K562 (cell line): ENCODE results near the gene SPON2. TPM values are rescaled to one million over a fixed set of nuclear protein-coding genes. Genes with fewer than 3 reads are reported as not detected.

Source experiments
- ATAC-seq: fragments of 200-7000 bp; cut with Tn5 transposase; 3 replicates; pipeline ENCODE4 v1.9.1; 2020; ENCODE audit warnings: moderate library complexity
- BruUV-seq: library from RNA; stranded (reverse); fragments of 400-500 nt; replicated peaks from 2 replicates; lab custom pipeline; 2021; lab: Mats Ljungman, UMichigan
- CTCF ChIA-PET: fragments of 300-600 bp; formaldehyde crosslinking; extraction: SDS; loops from one replicate; lab custom pipeline; 2021; ENCODE audit warnings: low intra/inter-chr PET ratio; lab: Yijun Ruan, JAX
- POLR2A ChIA-PET: fragments of 300-600, 350-650 bp; sonication (Branson Sonifier 250); formaldehyde crosslinking; extraction: SDS; loops from one replicate; lab custom pipeline; 2021; ENCODE audit warnings: antibody characterized with exemption, inconsistent platforms; lab: Yijun Ruan, JAX
- DNase-seq, 4 experiments: peaks; one replicate each; pipeline versions ENCODE4 v3.0.0 to v3.0.0-alpha.2; 2011 to 2018; ENCODE audit warnings: low spot score in 3 of 4, mixed read lengths in 3 of 4; ENCODE audit errors: extremely low read depth in 1 of 4
- FAIRE-seq: peaks from 2 replicates; lab custom pipeline; 2011; peaks lifted over from hg19 to GRCh38; lab: Jason Lieb, UNC
- H2AFZ ChIP-seq: 2 replicates; pipeline ENCODE4 v1.6.0; 2011; ENCODE audit warnings: low read depth, low read length, control low read depth, inconsistent platforms
- H3K27ac ChIP-seq: fragments of 200-600 bp; 3 replicates; pipeline ENCODE4 v1.8.0; 2011; ENCODE audit warnings: low read depth, mild to moderate bottlenecking, control low read depth, inconsistent platforms, low read length, moderate library complexity, mixed read lengths; ENCODE audit errors: extremely low read depth
- H3K27me3 ChIP-seq, 2 experiments: fragments of 300-600 bp in 1 of 2; 2 replicates in 1 of 2; 3 replicates in 1 of 2; pipeline versions ENCODE4 v1.6.0 to v1.8.0; 2011; ENCODE audit warnings: inconsistent platforms in 2 of 2, low read length in 2 of 2, mild to moderate bottlenecking in 1 of 2, mixed read lengths in 1 of 2, moderate library complexity in 1 of 2; ENCODE audit not compliant: control insufficient read depth in 2 of 2, insufficient read depth in 2 of 2
- H3K36me3 ChIP-seq: fragments of 300-600 bp; 3 replicates; pipeline ENCODE4 v1.8.0; 2011; ENCODE audit warnings: mild to moderate bottlenecking, low read length, inconsistent platforms; ENCODE audit not compliant: control insufficient read depth, insufficient read depth
- H3K4me1 ChIP-seq, 2 experiments: fragments of 200-600 bp in 1 of 2; replicated peaks in 1 of 2; 2 replicates in 1 of 2; 3 replicates in 1 of 2; pipeline versions ENCODE4 v1.5.1 to v1.8.0; 2011; ENCODE audit warnings: inconsistent platforms in 2 of 2, low read length in 2 of 2, mild to moderate bottlenecking in 1 of 2, mixed read lengths in 1 of 2, moderate library complexity in 1 of 2; ENCODE audit not compliant: control insufficient read depth in 2 of 2, insufficient read depth in 2 of 2
- H3K4me2 ChIP-seq: 2 replicates; pipeline ENCODE4 v1.6.1; 2011; ENCODE audit warnings: low read length, control low read depth, inconsistent platforms, mixed read lengths; ENCODE audit not compliant: insufficient read depth
- H3K4me3 ChIP-seq: fragments of 200-600 bp; sonication (generic), shearing (Covaris generic); 2 replicates; pipeline ENCODE4 v1.5.1; 2016; ENCODE audit warnings: control low read depth, inconsistent platforms
- H3K79me2 ChIP-seq: fragments of 200-600 bp; 3 replicates; pipeline ENCODE4 v1.8.0; 2011; ENCODE audit warnings: low read length, inconsistent platforms; ENCODE audit not compliant: control insufficient read depth, insufficient read depth
- H3K9ac ChIP-seq, 2 experiments: 2 replicates each; pipeline versions ENCODE4 v1.6.0 to v1.6.1; 2011; ENCODE audit warnings: low read depth in 2 of 2, low read length in 2 of 2, control low read depth in 1 of 2, inconsistent platforms in 1 of 2, mild to moderate bottlenecking in 1 of 2, mixed read lengths in 1 of 2; ENCODE audit not compliant: insufficient read depth in 1 of 2
- H3K9me1 ChIP-seq: one replicate; pipeline ENCODE4 v1.6.0; 2011; ENCODE audit warnings: inconsistent platforms, mild to moderate bottlenecking, low read length, moderate library complexity; ENCODE audit not compliant: control insufficient read depth, insufficient read depth
- H3K9me3 ChIP-seq: replicated peaks from 2 replicates; pipeline ENCODE4 v1.5.1; 2011; ENCODE audit warnings: low read depth, low read length, inconsistent platforms; ENCODE audit not compliant: control insufficient read depth, insufficient read depth
- H4K20me1 ChIP-seq: replicated peaks from 2 replicates; pipeline ENCODE4 v1.6.1; 2011; ENCODE audit warnings: low read length, inconsistent platforms, mixed read lengths; ENCODE audit not compliant: control insufficient read depth, insufficient read depth
- GATAD2A ChIP-seq: fragments of 450-650 bp; IDR thresholded peaks from 2 replicates; pipeline ENCODE4 v1.6.1; 2017
- HMGN3 ChIP-seq: IDR thresholded peaks from 2 replicates; pipeline ENCODE4 v1.6.1; 2011; ENCODE audit warnings: borderline replicate concordance, low read depth, mild to moderate bottlenecking, mixed read lengths, low read length; ENCODE audit not compliant: insufficient read length; ENCODE audit errors: extremely low read depth
- MLLT1 ChIP-seq, 2 experiments: fragments of 450-650 bp; IDR thresholded peaks; 2 replicates each; pipeline ENCODE4 v1.6.1; 2016
- PML ChIP-seq: IDR thresholded peaks from 2 replicates; pipeline ENCODE4 v1.6.1; 2012; ENCODE audit warnings: low read length, inconsistent platforms
- POLR3G ChIP-seq: IDR thresholded peaks from 2 replicates; pipeline ENCODE4 v1.6.1; 2011; ENCODE audit not compliant: insufficient read length, insufficient replicate concordance; ENCODE audit errors: extremely low read depth
- RFX7 ChIP-seq: fragments of 250-450 bp; sonication (Bioruptor Pico); IDR thresholded peaks from 2 replicates; pipeline ENCODE4 v1.5.1; 2021; ENCODE audit warnings: mild to moderate bottlenecking
- TCF7 ChIP-seq: sonication (generic); IDR thresholded peaks from 2 replicates; pipeline ENCODE4 v1.6.1; 2016; ENCODE audit warnings: antibody characterized with exemption, borderline replicate concordance
- ZNF12 ChIP-seq: sonication (generic); formaldehyde crosslinking; IDR thresholded peaks from 2 replicates; pipeline ENCODE4 v1.4.0; 2020; ENCODE audit warnings: mild to moderate bottlenecking, missing genetic modification reagents
- ZNF79 ChIP-seq: fragments of 250-450 bp; sonication (Bioruptor Pico); IDR thresholded peaks from 2 replicates; pipeline ENCODE4 v1.4.0; 2020; ENCODE audit warnings: low read depth, mild to moderate bottlenecking, moderate library complexity
- ZNF830 ChIP-seq: fragments of 250-450 bp; sonication (Bioruptor Pico); IDR thresholded peaks from 2 replicates; pipeline ENCODE4 v1.5.0; 2021; ENCODE audit warnings: mild to moderate bottlenecking
- WGBS: fragments of 100-300 bp; shearing (Covaris generic); methylation state at CpG from one replicate; pipeline ENCODE4 v1.1.6; 2016; ENCODE audit warnings: low coverage, mixed read lengths; ENCODE audit not compliant: insufficient coverage; ENCODE audit errors: missing lambda C conversion rate; 5-methylcytosine and 5-hydroxymethylcytosine counted together
- in situ Hi-C: fragments of 300-500 bp; cut with MboI; formaldehyde crosslinking; loops from 4 replicates; pipeline ENCODE4 v1.15.0; 2018; ENCODE audit warnings: inconsistent platforms, mixed read lengths
- intact Hi-C: fragments of 100-400 bp; cut with micrococcal nuclease; formaldehyde crosslinking; loops from 2 replicates; pipeline ENCODE4 v1.14.2; 2022
- polyA plus RNA-seq, 8 experiments: library from polyadenylated mRNA; depleted of rRNA in 4 of 8; stranded (reverse) in 5 of 8; unstranded in 3 of 8; fragments of >200 nt; fragmentation: Nextera tagmentation in 2 of 8; fragmentation: Illumina TruSeq in 1 of 8; extraction: Ambion mirVana in 2 of 8; extraction: Trizol in 1 of 8; gene quantifications; 2 replicates each; pipeline versions ENCODE4 v1.2.1 to v1.2.3, GENCODE V29; 2011 to 2014; ENCODE audit warnings: inconsistent platforms in 1 of 8, missing spikeins in 1 of 8
- total RNA-seq, 7 experiments: library from RNA; depleted of rRNA in 6 of 7; stranded (reverse); fragments of >200 nt in 6 of 7; fragmentation: Illumina TruSeq in 2 of 7; extraction: Trizol in 2 of 7; gene quantifications; 2 replicates each; pipeline versions ENCODE4 v1.2.1 to v1.2.3, GENCODE V29; 2011 to 2021; ENCODE audit warnings: low replicate concordance in 1 of 7
- TF ChIP-seq, protein P1 (sequence below): fragments of 250-450 bp; sonication (Bioruptor Pico); IDR thresholded peaks from 2 replicates; pipeline ENCODE4 v1.5.0; 2021
- TF ChIP-seq, protein P2 (sequence below), 2 experiments: fragments of 200-800 bp in 1 of 2; sonication (Bioruptor generic) in 1 of 2; sonication (generic) in 1 of 2; formaldehyde crosslinking in 1 of 2; IDR thresholded peaks in 1 of 2; conservative IDR thresholded peaks in 1 of 2; 2 replicates each; pipeline versions ENCODE4 v1.5.0 to v1.6.1; 2016 to 2020; ENCODE audit warnings: missing compliant biosample characterization in 1 of 2, missing genetic modification characterization in 1 of 2, missing genetic modification reagents in 1 of 2
- TF ChIP-seq, protein P3 (sequence below): fragments of 250-450 bp; sonication (Bioruptor Pico); IDR thresholded peaks from 2 replicates; pipeline ENCODE4 v1.8.0; 2022; ENCODE audit warnings: moderate library complexity, mild to moderate bottlenecking, inconsistent platforms

SPON2 gene
- total and polyA plus RNA-seq, 9 of the 15 experiments (the other 6 are each of a cell fraction or from before 2014, with no cell fraction given), result 0.21 to 2.2 (median 0.83) TPM

GRCh38 chr4:1152290-1152689, 20.1 kb downstream of the SPON2 start (continued):
- TF ChIP-seq ZNF12, result no peak
- no peak for TF ChIP-seq ZNF79
- TF ChIP-seq RFX7, result no peak
- TF ChIP-seq POLR3G, result no peak
- TF ChIP-seq, protein P1, sequence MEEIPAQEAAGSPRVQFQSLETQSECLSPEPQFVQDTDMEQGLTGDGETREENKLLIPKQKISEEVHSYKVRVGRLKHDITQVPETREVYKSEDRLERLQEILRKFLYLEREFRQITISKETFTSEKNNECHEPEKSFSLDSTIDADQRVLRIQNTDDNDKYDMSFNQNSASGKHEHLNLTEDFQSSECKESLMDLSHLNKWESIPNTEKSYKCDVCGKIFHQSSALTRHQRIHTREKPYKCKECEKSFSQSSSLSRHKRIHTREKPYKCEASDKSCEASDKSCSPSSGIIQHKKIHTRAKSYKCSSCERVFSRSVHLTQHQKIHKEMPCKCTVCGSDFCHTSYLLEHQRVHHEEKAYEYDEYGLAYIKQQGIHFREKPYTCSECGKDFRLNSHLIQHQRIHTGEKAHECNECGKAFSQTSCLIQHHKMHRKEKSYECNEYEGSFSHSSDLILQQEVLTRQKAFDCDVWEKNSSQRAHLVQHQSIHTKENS (CRISPR knock-in tag), result no peak
- no peak for TF ChIP-seq GATAD2A
- TF ChIP-seq, protein P2, sequence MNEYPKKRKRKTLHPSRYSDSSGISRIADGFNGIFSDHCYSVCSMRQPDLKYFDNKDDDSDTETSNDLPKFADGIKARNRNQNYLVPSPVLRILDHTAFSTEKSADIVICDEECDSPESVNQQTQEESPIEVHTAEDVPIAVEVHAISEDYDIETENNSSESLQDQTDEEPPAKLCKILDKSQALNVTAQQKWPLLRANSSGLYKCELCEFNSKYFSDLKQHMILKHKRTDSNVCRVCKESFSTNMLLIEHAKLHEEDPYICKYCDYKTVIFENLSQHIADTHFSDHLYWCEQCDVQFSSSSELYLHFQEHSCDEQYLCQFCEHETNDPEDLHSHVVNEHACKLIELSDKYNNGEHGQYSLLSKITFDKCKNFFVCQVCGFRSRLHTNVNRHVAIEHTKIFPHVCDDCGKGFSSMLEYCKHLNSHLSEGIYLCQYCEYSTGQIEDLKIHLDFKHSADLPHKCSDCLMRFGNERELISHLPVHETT (CRISPR knock-in tag; conservative IDR thresholded peaks at IDR 0.05 in 1 of 2, IDR thresholded peaks at IDR 0.05 in 1 of 2), result no peak

DNA sequence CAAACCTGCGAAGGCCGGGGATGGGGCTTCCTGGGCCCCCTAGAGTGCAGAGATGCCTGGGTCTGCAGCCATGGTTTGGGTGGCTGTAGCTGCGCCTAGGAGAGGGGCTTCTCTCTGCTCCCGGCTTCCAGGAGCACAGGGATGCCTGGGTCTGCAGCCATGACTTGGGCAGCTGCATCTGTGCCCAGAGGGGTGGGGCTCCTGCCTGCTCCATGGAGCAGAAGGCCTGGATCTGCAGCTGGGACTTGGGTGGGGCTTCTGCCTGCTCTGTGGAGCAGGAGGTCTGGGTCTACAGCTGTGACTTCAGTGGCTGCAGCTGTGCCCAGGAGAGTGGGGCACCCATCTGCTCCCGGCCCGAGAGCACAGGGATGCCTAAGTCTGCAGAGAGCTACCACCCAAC, 20.8 kb downstream of the SPON2 start:
- CTCF ChIA-PET, result interaction anchor here (0.6 kb wide), 1 partner anchor 10 kb away, joined by 3 read pairs; no protein-coding TSS in a partner anchor
- TF ChIP-seq, protein P3, sequence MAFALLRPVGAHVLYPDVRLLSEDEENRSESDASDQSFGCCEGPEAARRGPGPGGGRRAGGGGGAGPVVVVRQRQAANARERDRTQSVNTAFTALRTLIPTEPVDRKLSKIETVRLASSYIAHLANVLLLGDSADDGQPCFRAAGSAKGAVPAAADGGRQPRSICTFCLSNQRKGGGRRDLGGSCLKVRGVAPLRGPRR, result no peak
- no peak for TF ChIP-seq HMGN3
- TF ChIP-seq ZNF830 (CRISPR knock-in tag), result no peak
- TF ChIP-seq TCF7, result no peak
- no peak for TF ChIP-seq PML
- no peak for TF ChIP-seq MLLT1 (IDR thresholded peaks at IDR 0.05)

More for the DNA sequence above, 20.8 kb downstream of the SPON2 start:
- in situ Hi-C loops (no loop called here), intact Hi-C loops (no loop called here)
- no peak overlapping the region for H3K9ac ChIP-seq
- no peak for FAIRE-seq
- peaks cover 27 to 69% of the 10 kb centered on the region in 2 experiments; a peak in 4 of 5 replicates for H3K27me3 ChIP-seq
- no peak overlapping the region for H3K4me3 ChIP-seq
- POLR2A ChIA-PET, result interaction anchor here (0.6 to 2.1 kb wide), 2 partner anchors 12 to 15 kb away, joined by 3 to 7 read pairs; no protein-coding TSS in a partner anchor
- no TSS peak for BruUV-seq
- H3K9me3 ChIP-seq, result no peaks in the 10 kb centered on the region
- no peak for ATAC-seq
- no peak overlapping the region for H2AFZ ChIP-seq
- DNase-seq, result no peak
- H3K4me1 ChIP-seq, result peaks cover 0 to 4% of the 10 kb centered on the region in 2 experiments; a peak in 2 of 5 replicates
- no peaks in the 10 kb centered on the region for H3K79me2 ChIP-seq
- no peaks in the 10 kb centered on the region for H3K9me1 ChIP-seq
- H4K20me1 ChIP-seq, result no peaks in the 10 kb centered on the region
- H3K4me2 ChIP-seq, result no peak overlapping the region
- H3K27ac ChIP-seq, result no peak overlapping the region
- WGBS, result 0% methylated on average over 6 of the region's 6 CpGs
- no peaks in the 10 kb centered on the region for H3K36me3 ChIP-seq
